IPS-18a (cell line): ENCODE results near the gene ARL17B.
"Not testable (repeated sequence)": the region's sequence is repeated elsewhere in the genome, so short reads cannot be mapped to it uniquely, and the experiment has no call there.

Experiments
- H3K27ac ChIP-seq: one replicate; pipeline ENCODE4 v1.5.1; 2013; ENCODE audit warnings: low read length
- H3K27me3 ChIP-seq: one replicate; pipeline ENCODE4 v1.6.1; 2013; ENCODE audit warnings: mild to moderate bottlenecking, low read length; ENCODE audit not compliant: control insufficient read depth, insufficient read depth
- H3K36me3 ChIP-seq: one replicate; pipeline ENCODE4 v1.6.1; 2013; ENCODE audit warnings: low read depth, low read length; ENCODE audit not compliant: control insufficient read depth
- H3K4me1 ChIP-seq: one replicate; pipeline ENCODE4 v1.6.1; 2013; ENCODE audit warnings: low read depth, low read length; ENCODE audit not compliant: control insufficient read depth
- H3K4me3 ChIP-seq: one replicate; pipeline ENCODE4 v1.5.1; 2013; ENCODE audit warnings: low read length
- H3K9ac ChIP-seq: one replicate; pipeline ENCODE4 v1.6.1; 2013; ENCODE audit warnings: mild to moderate bottlenecking, low read length, moderate library complexity
- H3K9me3 ChIP-seq: one replicate; pipeline ENCODE4 v1.6.1; 2013; ENCODE audit warnings: low read depth, low read length; ENCODE audit not compliant: control insufficient read depth

The ARL17B gene

GRCh38 chr17:46262271-46262670 lies 99.3 kb downstream of the ARL17B start:
- Histone ChIP-seq H3K4me1 (peaks cover under 1% of the 10 kb centered on the region), H3K27ac (no peak overlapping the region), H3K27me3 (peaks cover 49% of the 10 kb centered on the region), H3K36me3 (no peaks in the 10 kb centered on the region), H3K9ac (no peak overlapping the region), H3K9me3 (no peaks in the 10 kb centered on the region), H3K4me3 (no peak overlapping the region)

GRCh38 chr17:46259845-46260661 lies 101.5 kb downstream of the ARL17B start:
- not testable (repeated sequence) for H3K4me1 ChIP-seq, H3K9me3 ChIP-seq, H3K36me3 ChIP-seq, H3K27ac ChIP-seq, H3K9ac ChIP-seq
- peaks cover 31% of the 10 kb centered on the region for H3K27me3 ChIP-seq
- H3K4me3 ChIP-seq = peak overlapping the region; percentile 30

DNA sequence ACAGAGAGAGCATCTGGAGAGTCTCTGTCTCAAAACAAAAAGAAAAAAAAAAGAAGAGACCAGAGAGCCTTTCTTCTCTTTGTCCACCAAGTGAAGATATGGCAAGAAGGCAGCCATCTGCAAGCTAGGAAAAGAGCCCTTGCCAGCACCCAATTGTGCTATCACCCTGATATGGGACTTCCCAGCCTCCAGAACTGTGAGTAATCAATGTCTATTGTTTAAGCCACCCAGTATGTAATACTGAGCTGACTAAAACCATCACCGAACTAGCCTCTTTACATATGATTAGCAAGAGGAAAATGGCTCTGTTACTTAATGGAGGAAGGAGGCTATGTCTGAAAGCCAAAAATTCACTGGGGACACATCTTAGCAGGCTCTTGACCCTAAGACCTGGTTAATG lies 105.2 kb downstream of the ARL17B start:
- not testable (repeated sequence) for H3K9ac ChIP-seq

GRCh38 chr17:46254215-46254614 lies 107.4 kb downstream of the ARL17B start:
- H3K36me3 ChIP-seq, H3K4me3 ChIP-seq, H3K9ac ChIP-seq, H3K27me3 ChIP-seq, H3K27ac ChIP-seq, H3K9me3 ChIP-seq, H3K4me1 ChIP-seq: not testable (repeated sequence)

More for the DNA sequence above, 105.2 kb downstream of the ARL17B start:
- not testable (repeated sequence) for H3K9me3 ChIP-seq, H3K27ac ChIP-seq, H3K36me3 ChIP-seq, H3K4me3 ChIP-seq, H3K4me1 ChIP-seq
- H3K27me3 ChIP-seq = peaks cover 19% of the 10 kb centered on the region

DNA sequence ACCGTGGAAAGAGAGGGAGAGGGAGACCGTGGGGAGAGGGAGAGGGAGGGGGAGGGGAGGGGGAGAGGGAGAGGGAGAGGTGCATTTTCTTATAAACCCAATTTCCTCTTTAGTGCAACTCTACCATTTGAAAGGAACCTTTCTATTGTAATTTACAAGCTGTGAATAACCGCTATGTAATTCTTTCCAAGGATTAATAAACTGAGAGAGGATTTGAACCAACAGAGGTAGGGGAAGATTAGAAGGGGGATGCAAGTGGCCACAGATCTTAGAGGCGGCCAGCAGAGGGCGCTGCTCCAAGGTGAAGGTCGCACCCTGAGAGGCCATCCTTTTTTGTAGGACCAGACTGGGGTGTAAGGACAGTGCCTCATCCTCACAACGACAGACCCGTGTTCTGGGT lies 107.8 kb downstream of the ARL17B start:
- H3K27ac ChIP-seq, H3K9ac ChIP-seq, H3K4me1 ChIP-seq, H3K4me3 ChIP-seq, H3K36me3 ChIP-seq, H3K27me3 ChIP-seq, H3K9me3 ChIP-seq: not testable (repeated sequence)

- not testable (repeated sequence) for H3K36me3 ChIP-seq, H3K9me3 ChIP-seq, H3K27ac ChIP-seq
Measured at GRCh38 chr17:46252804-46253203, 108.8 kb downstream of the ARL17B start.

GRCh38 chr17:46249153-46249552 lies 112.4 kb downstream of the ARL17B start:
- H3K9ac ChIP-seq, H3K27ac ChIP-seq, H3K27me3 ChIP-seq, H3K36me3 ChIP-seq, H3K4me3 ChIP-seq, H3K9me3 ChIP-seq, H3K4me1 ChIP-seq: not testable (repeated sequence)

More at GRCh38 chr17:46252804-46253203, 108.8 kb downstream of the ARL17B start:
- not testable (repeated sequence) for H3K27me3 ChIP-seq, H3K9ac ChIP-seq, H3K4me3 ChIP-seq, H3K4me1 ChIP-seq

DNA sequence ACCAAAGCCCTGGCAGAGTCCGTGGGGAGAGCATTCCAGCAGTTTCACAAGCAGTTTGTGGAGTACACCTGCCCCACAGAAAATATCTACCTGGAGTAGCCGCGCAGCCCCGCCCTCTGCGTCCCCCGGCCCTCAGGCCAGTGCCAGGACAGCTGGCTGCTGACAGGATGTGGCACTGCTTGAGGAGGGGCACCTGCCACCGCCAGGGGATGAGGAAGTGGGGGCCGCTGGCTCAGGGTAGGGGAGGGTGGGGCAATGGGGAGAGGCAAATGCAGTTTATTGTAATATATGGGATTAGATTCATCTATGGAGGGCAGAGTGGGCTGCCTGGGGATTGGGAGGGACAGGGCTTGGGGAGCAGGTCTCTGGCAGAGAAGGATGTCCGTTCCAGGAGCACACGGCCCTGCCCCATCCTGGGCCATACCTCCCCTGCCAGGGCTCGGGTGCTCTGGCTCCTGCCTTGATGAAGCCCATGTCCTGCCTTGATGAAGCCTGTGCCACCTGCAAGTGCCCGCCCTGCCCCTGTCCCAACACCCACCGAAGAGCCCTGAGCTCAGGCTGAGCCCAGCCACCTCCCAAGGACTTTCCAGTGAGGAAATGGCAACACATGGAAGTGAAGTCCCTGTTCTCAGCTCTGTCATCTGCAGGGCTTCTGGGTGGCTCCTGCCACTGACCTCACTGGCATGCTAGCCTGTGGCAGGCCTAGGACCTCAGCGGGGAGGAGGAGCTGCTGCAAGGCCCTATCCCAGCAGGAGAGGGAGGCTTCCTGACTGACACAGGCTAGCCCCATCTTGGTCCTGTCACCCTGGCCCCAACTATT lies 116.4 kb downstream of the ARL17B start:
- H3K9ac ChIP-seq, H3K4me1 ChIP-seq, H3K4me3 ChIP-seq, H3K36me3 ChIP-seq, H3K27ac ChIP-seq, H3K27me3 ChIP-seq, H3K9me3 ChIP-seq: not testable (repeated sequence)

- H3K9me3 ChIP-seq, H3K9ac ChIP-seq, H3K4me3 ChIP-seq, H3K27me3 ChIP-seq, H3K4me1 ChIP-seq, H3K36me3 ChIP-seq, H3K27ac ChIP-seq: not testable (repeated sequence)
Measured at GRCh38 chr17:46244339-46244913, 117.1 kb downstream of the ARL17B start.

DNA sequence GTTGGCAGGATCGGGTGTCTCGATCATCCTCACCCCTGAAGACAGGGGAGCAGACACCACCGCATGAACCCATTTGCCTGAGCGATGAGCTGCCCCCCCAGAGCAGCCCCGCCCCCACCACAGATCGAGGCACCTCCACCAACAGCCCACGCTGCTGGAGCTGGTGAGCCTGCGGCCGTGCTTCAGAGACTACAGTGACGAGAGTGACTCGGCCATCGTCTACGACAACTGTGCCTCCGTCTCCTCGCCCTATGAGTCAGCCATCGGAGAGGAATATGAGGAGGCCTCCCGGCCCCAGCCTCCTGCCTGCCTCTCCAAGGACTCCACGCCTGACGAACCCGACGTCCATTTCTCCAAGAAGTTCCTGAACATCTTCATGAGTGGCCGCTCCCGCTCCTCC lies 117.6 kb downstream of the ARL17B start:
- H3K36me3 ChIP-seq, H3K27ac ChIP-seq, H3K9me3 ChIP-seq, H3K4me1 ChIP-seq, H3K9ac ChIP-seq, H3K27me3 ChIP-seq, H3K4me3 ChIP-seq: not testable (repeated sequence)

GRCh38 chr17:46243505-46243904 lies 118.1 kb downstream of the ARL17B start:
- H3K4me1 ChIP-seq, H3K27me3 ChIP-seq, H3K9ac ChIP-seq, H3K4me3 ChIP-seq, H3K36me3 ChIP-seq, H3K27ac ChIP-seq, H3K9me3 ChIP-seq: not testable (repeated sequence)
